ENCODE data around the gene DCC. TPM values are rescaled to one million over a fixed set of nuclear protein-coding genes. Genes with fewer than 3 reads are reported as not detected.

Gene DCC
- total RNA-seq, 1 experiment from 2014 or later = not detected

- TF ChIP-seq CTCF (IDR thresholded peaks at IDR 0.05; ENCODE audit: unreplicated experiment) = no peak
- ChIA-PET POLR2A (no interaction called here), CTCF (interaction anchor here (0.6 kb wide), 1 partner anchor 722 kb away, joined by 3 read pairs; no protein-coding TSS in a partner anchor)
- Mint-ChIP-seq H3K4me1 (ENCODE audit: insufficient read depth, unreplicated experiment) (no peaks in the 10 kb centered on the region), H3K4me3 (ENCODE audit: unreplicated experiment) (no peak overlapping the region), H3K9me3 (ENCODE audit: unreplicated experiment) (peaks cover 9% of the 10 kb centered on the region), H3K36me3 (ENCODE audit: insufficient read depth, unreplicated experiment) (no peaks in the 10 kb centered on the region), H3K27me3 (ENCODE audit: insufficient read depth, unreplicated experiment) (no peaks in the 10 kb centered on the region), H3K27ac (ENCODE audit: low read depth, unreplicated experiment) (no peak overlapping the region)
- no peak for DNase-seq (ENCODE audit: unreplicated experiment)
- intact Hi-C loops (cut with micrococcal nuclease) = no loop called here
- no TSS peak for BruUV-seq (replicated peaks)
Measured at GRCh38 chr18:52395146-52395852, 55.3 kb downstream of the DCC start.

- Mint-ChIP-seq H3K27ac (ENCODE audit: low read depth, unreplicated experiment) (no peak overlapping the region), H3K27me3 (ENCODE audit: insufficient read depth, unreplicated experiment) (no peaks in the 10 kb centered on the region), H3K4me3 (ENCODE audit: unreplicated experiment) (no peak overlapping the region), H3K36me3 (ENCODE audit: insufficient read depth, unreplicated experiment) (peaks cover 6% of the 10 kb centered on the region), H3K4me1 (ENCODE audit: insufficient read depth, unreplicated experiment) (no peaks in the 10 kb centered on the region), H3K9me3 (ENCODE audit: unreplicated experiment) (no peaks in the 10 kb centered on the region)
- BruUV-seq (replicated peaks) = no TSS peak
- intact Hi-C loops (cut with micrococcal nuclease) = no loop called here
- no peak for TF ChIP-seq CTCF (IDR thresholded peaks at IDR 0.05; ENCODE audit: unreplicated experiment)
- ChIA-PET CTCF (no interaction called here), POLR2A (no interaction called here)
- DNase-seq (ENCODE audit: unreplicated experiment) = no peak
Measured at GRCh38 chr18:52401236-52401635, 61.2 kb downstream of the DCC start.

DNA sequence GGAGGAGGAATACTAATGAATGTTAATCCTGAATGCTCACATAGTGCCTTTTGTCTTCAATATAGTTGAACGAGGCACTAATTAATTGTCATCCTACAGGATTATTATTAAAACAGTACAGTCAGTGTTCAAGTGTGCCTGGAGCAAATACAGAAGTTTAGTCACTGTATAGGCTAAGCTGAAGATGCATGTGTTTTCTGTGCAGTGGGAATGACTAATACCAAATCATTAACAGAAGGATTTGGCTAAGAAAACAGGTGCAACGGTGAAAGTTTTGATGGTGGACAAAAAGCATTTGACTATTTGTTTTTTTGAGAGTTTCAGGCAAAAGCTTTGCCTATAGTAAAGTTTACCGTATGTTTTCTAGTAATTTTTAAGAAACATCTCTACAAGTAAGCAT, 62.8 kb downstream of the DCC start:
- no TSS peak for BruUV-seq (replicated peaks)
- ChIA-PET POLR2A (no interaction called here), CTCF (interaction anchor here (0.6 kb wide), 1 partner anchor 941 kb away, joined by 3 read pairs; no protein-coding TSS in a partner anchor)
- H3K9me3 Mint-ChIP-seq (ENCODE audit: unreplicated experiment) = peaks cover 6% of the 10 kb centered on the region
- no peak overlapping the region for H3K4me3 Mint-ChIP-seq (ENCODE audit: unreplicated experiment)
- DNase-seq (ENCODE audit: unreplicated experiment) = no peak
- H3K4me1 Mint-ChIP-seq (ENCODE audit: insufficient read depth, unreplicated experiment) = no peaks in the 10 kb centered on the region
- TF ChIP-seq CTCF (IDR thresholded peaks at IDR 0.05; ENCODE audit: unreplicated experiment) = no peak
- intact Hi-C loops (cut with micrococcal nuclease) = no loop called here
- H3K27ac Mint-ChIP-seq (ENCODE audit: low read depth, unreplicated experiment) = no peak overlapping the region
- H3K27me3 Mint-ChIP-seq (ENCODE audit: insufficient read depth, unreplicated experiment) = no peaks in the 10 kb centered on the region
- H3K36me3 Mint-ChIP-seq (ENCODE audit: insufficient read depth, unreplicated experiment) = peaks cover 6% of the 10 kb centered on the region

DNA sequence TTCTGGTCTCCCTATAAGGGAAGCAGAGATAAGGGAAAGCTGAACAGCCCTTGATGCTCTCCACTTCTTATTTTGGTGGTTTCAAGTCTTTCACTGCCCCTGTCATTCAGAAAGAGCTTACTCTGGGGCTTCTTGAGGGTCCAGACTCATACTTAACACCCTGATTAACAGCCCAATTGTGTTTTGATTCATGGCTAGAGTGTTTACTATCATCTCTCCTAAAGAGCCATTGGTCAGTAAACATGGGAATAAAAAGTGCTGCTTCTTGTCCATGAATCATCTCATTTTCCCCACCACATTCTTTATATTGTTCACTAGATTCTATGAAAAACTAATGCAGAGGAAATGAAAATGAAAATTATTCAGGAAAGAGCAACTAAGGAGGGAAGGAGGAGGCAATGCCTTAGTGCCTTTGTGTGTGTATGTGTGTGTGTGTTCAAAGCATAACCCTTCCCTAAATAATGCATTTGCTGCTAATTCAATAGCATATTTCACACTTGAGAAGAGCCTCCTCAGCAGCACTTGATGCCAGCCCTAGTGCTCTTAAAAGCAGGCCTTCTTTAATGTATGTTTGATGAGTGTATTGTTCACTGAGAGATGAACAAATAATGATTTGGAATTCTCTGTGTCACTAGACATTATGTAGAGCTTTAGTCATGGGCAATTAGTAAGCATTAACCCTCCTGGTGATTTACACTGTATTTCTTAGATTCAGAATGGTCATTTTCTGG, 63.5 kb downstream of the DCC start:
- POLR2A ChIA-PET = no interaction called here
- Mint-ChIP-seq H3K36me3 (ENCODE audit: insufficient read depth, unreplicated experiment) (peaks cover 6% of the 10 kb centered on the region), H3K4me3 (ENCODE audit: unreplicated experiment) (no peak overlapping the region), H3K9me3 (ENCODE audit: unreplicated experiment) (peaks cover 6% of the 10 kb centered on the region), H3K4me1 (ENCODE audit: insufficient read depth, unreplicated experiment) (no peaks in the 10 kb centered on the region), H3K27me3 (ENCODE audit: insufficient read depth, unreplicated experiment) (no peaks in the 10 kb centered on the region), H3K27ac (ENCODE audit: low read depth, unreplicated experiment) (no peak overlapping the region)
- no peak for TF ChIP-seq CTCF (IDR thresholded peaks at IDR 0.05; ENCODE audit: unreplicated experiment)
- DNase-seq (ENCODE audit: unreplicated experiment) = no peak
- no TSS peak for BruUV-seq (replicated peaks)
- intact Hi-C loops (cut with micrococcal nuclease) = no loop called here
- CTCF ChIA-PET = no interaction called here

All from MCF 10A (cell line).